K562 (cell line): ENCODE measurements around the gene PDGFC. TPM values are rescaled to one million over a fixed set of nuclear protein-coding genes. Genes with fewer than 3 reads are reported as not detected.

ENCODE experiments used
- ATAC-seq: fragments of 200-7000 bp; cut with Tn5 transposase; 3 replicates; pipeline ENCODE4 v1.9.1; 2020; ENCODE audit warnings: moderate library complexity
- BruUV-seq: library from RNA; stranded (reverse); fragments of 400-500 nt; replicated peaks from 2 replicates; lab custom pipeline; 2021; lab: Mats Ljungman, UMichigan
- CTCF ChIA-PET: fragments of 300-600 bp; formaldehyde crosslinking; extraction: SDS; loops from one replicate; lab custom pipeline; 2021; ENCODE audit warnings: low intra/inter-chr PET ratio; lab: Yijun Ruan, JAX
- POLR2A ChIA-PET: fragments of 300-600, 350-650 bp; sonication (Branson Sonifier 250); formaldehyde crosslinking; extraction: SDS; loops from one replicate; lab custom pipeline; 2021; ENCODE audit warnings: antibody characterized with exemption, inconsistent platforms; lab: Yijun Ruan, JAX
- DNase-seq, 4 experiments: peaks; one replicate each; pipeline versions ENCODE4 v3.0.0 to v3.0.0-alpha.2; 2011 to 2018; ENCODE audit warnings: low spot score in 3 of 4, mixed read lengths in 3 of 4; ENCODE audit errors: extremely low read depth in 1 of 4
- FAIRE-seq: peaks from 2 replicates; lab custom pipeline; 2011; peaks lifted over from hg19 to GRCh38; lab: Jason Lieb, UNC
- H2AFZ ChIP-seq: 2 replicates; pipeline ENCODE4 v1.6.0; 2011; ENCODE audit warnings: low read depth, low read length, control low read depth, inconsistent platforms
- H3K27ac ChIP-seq: fragments of 200-600 bp; 3 replicates; pipeline ENCODE4 v1.8.0; 2011; ENCODE audit warnings: low read depth, mild to moderate bottlenecking, control low read depth, inconsistent platforms, low read length, moderate library complexity, mixed read lengths; ENCODE audit errors: extremely low read depth
- H3K27me3 ChIP-seq, 2 experiments: fragments of 300-600 bp in 1 of 2; 2 replicates in 1 of 2; 3 replicates in 1 of 2; pipeline versions ENCODE4 v1.6.0 to v1.8.0; 2011; ENCODE audit warnings: inconsistent platforms in 2 of 2, low read length in 2 of 2, mild to moderate bottlenecking in 1 of 2, mixed read lengths in 1 of 2, moderate library complexity in 1 of 2; ENCODE audit not compliant: control insufficient read depth in 2 of 2, insufficient read depth in 2 of 2
- H3K36me3 ChIP-seq: fragments of 300-600 bp; 3 replicates; pipeline ENCODE4 v1.8.0; 2011; ENCODE audit warnings: mild to moderate bottlenecking, low read length, inconsistent platforms; ENCODE audit not compliant: control insufficient read depth, insufficient read depth
- H3K4me1 ChIP-seq, 2 experiments: fragments of 200-600 bp in 1 of 2; replicated peaks in 1 of 2; 2 replicates in 1 of 2; 3 replicates in 1 of 2; pipeline versions ENCODE4 v1.5.1 to v1.8.0; 2011; ENCODE audit warnings: inconsistent platforms in 2 of 2, low read length in 2 of 2, mild to moderate bottlenecking in 1 of 2, mixed read lengths in 1 of 2, moderate library complexity in 1 of 2; ENCODE audit not compliant: control insufficient read depth in 2 of 2, insufficient read depth in 2 of 2
- H3K4me2 ChIP-seq: 2 replicates; pipeline ENCODE4 v1.6.1; 2011; ENCODE audit warnings: low read length, control low read depth, inconsistent platforms, mixed read lengths; ENCODE audit not compliant: insufficient read depth
- H3K4me3 ChIP-seq: fragments of 200-600 bp; sonication (generic), shearing (Covaris generic); 2 replicates; pipeline ENCODE4 v1.5.1; 2016; ENCODE audit warnings: control low read depth, inconsistent platforms
- H3K79me2 ChIP-seq: fragments of 200-600 bp; 3 replicates; pipeline ENCODE4 v1.8.0; 2011; ENCODE audit warnings: low read length, inconsistent platforms; ENCODE audit not compliant: control insufficient read depth, insufficient read depth
- H3K9ac ChIP-seq, 2 experiments: 2 replicates each; pipeline versions ENCODE4 v1.6.0 to v1.6.1; 2011; ENCODE audit warnings: low read depth in 2 of 2, low read length in 2 of 2, control low read depth in 1 of 2, inconsistent platforms in 1 of 2, mild to moderate bottlenecking in 1 of 2, mixed read lengths in 1 of 2; ENCODE audit not compliant: insufficient read depth in 1 of 2
- H3K9me1 ChIP-seq: one replicate; pipeline ENCODE4 v1.6.0; 2011; ENCODE audit warnings: inconsistent platforms, mild to moderate bottlenecking, low read length, moderate library complexity; ENCODE audit not compliant: control insufficient read depth, insufficient read depth
- H3K9me3 ChIP-seq: replicated peaks from 2 replicates; pipeline ENCODE4 v1.5.1; 2011; ENCODE audit warnings: low read depth, low read length, inconsistent platforms; ENCODE audit not compliant: control insufficient read depth, insufficient read depth
- H4K20me1 ChIP-seq: replicated peaks from 2 replicates; pipeline ENCODE4 v1.6.1; 2011; ENCODE audit warnings: low read length, inconsistent platforms, mixed read lengths; ENCODE audit not compliant: control insufficient read depth, insufficient read depth
- ADNP ChIP-seq: fragments of 200-800 bp; sonication (Bioruptor generic); IDR thresholded peaks from 2 replicates; pipeline ENCODE4 v1.6.1; 2016; ENCODE audit warnings: missing genetic modification characterization, missing compliant biosample characterization
- BHLHE40 ChIP-seq: IDR thresholded peaks from 2 replicates; pipeline ENCODE4 v1.6.1; 2011; ENCODE audit warnings: low read length, improper control_type of control experiment
- BRD4 ChIP-seq: fragments of 200-600 bp; sonication (generic); IDR thresholded peaks from 2 replicates; pipeline ENCODE4 v1.6.1; 2017; ENCODE audit warnings: inconsistent platforms
- DLX4 ChIP-seq: fragments of 250-450 bp; sonication (Bioruptor Pico); IDR thresholded peaks from 2 replicates; pipeline ENCODE4 v1.6.1; 2021; ENCODE audit warnings: mild to moderate bottlenecking
- HOMEZ ChIP-seq: fragments of 250-450 bp; sonication (Bioruptor Pico); IDR thresholded peaks from 2 replicates; pipeline ENCODE4 v1.4.0; 2020; ENCODE audit warnings: mild to moderate bottlenecking, moderate library complexity
- KAT8 ChIP-seq: fragments of 450-650 bp; IDR thresholded peaks from 2 replicates; pipeline ENCODE4 v1.6.1; 2016; ENCODE audit warnings: low read depth, mild to moderate bottlenecking
- NEUROD1 ChIP-seq: fragments of 150-350 bp; IDR thresholded peaks from 2 replicates; pipeline ENCODE4 v1.6.1; 2014; ENCODE audit warnings: borderline replicate concordance, low read length, low read depth; ENCODE audit not compliant: partially characterized antibody
- OTX1 ChIP-seq: fragments of 450-650 bp; formaldehyde crosslinking; IDR thresholded peaks from 2 replicates; pipeline ENCODE4 v1.4.0; 2022; ENCODE audit warnings: mild to moderate bottlenecking
- PTRF ChIP-seq: fragments of 450-650 bp; IDR thresholded peaks from 2 replicates; pipeline ENCODE4 v1.6.1; 2016; ENCODE audit warnings: mild to moderate bottlenecking, missing genetic modification characterization, missing compliant biosample characterization
- RBM22 ChIP-seq: fragments of 200-400 bp; formaldehyde crosslinking; IDR thresholded peaks from 2 replicates; pipeline ENCODE4 v1.6.1; 2018; ENCODE audit warnings: low read length, low read depth; ENCODE audit not compliant: poor library complexity, severe bottlenecking
- ZNF280A ChIP-seq: fragments of 450-650 bp; IDR thresholded peaks from 2 replicates; pipeline ENCODE4 v1.6.1; 2018; ENCODE audit warnings: mild to moderate bottlenecking, low read depth; ENCODE audit not compliant: partially characterized antibody
- WGBS: fragments of 100-300 bp; shearing (Covaris generic); methylation state at CpG from one replicate; pipeline ENCODE4 v1.1.6; 2016; ENCODE audit warnings: low coverage, mixed read lengths; ENCODE audit not compliant: insufficient coverage; ENCODE audit errors: missing lambda C conversion rate; 5-methylcytosine and 5-hydroxymethylcytosine counted together
- in situ Hi-C: fragments of 300-500 bp; cut with MboI; formaldehyde crosslinking; loops from 4 replicates; pipeline ENCODE4 v1.15.0; 2018; ENCODE audit warnings: inconsistent platforms, mixed read lengths
- intact Hi-C: fragments of 100-400 bp; cut with micrococcal nuclease; formaldehyde crosslinking; loops from 2 replicates; pipeline ENCODE4 v1.14.2; 2022
- polyA plus RNA-seq, 8 experiments: library from polyadenylated mRNA; depleted of rRNA in 4 of 8; stranded (reverse) in 5 of 8; unstranded in 3 of 8; fragments of >200 nt; fragmentation: Nextera tagmentation in 2 of 8; fragmentation: Illumina TruSeq in 1 of 8; extraction: Ambion mirVana in 2 of 8; extraction: Trizol in 1 of 8; gene quantifications; 2 replicates each; pipeline versions ENCODE4 v1.2.1 to v1.2.3, GENCODE V29; 2011 to 2014; ENCODE audit warnings: inconsistent platforms in 1 of 8, missing spikeins in 1 of 8
- total RNA-seq, 7 experiments: library from RNA; depleted of rRNA in 6 of 7; stranded (reverse); fragments of >200 nt in 6 of 7; fragmentation: Illumina TruSeq in 2 of 7; extraction: Trizol in 2 of 7; gene quantifications; 2 replicates each; pipeline versions ENCODE4 v1.2.1 to v1.2.3, GENCODE V29; 2011 to 2021; ENCODE audit warnings: low replicate concordance in 1 of 7

Gene PDGFC
- total and polyA plus RNA-seq, 9 of the 15 experiments (the other 6 are each of a cell fraction or from before 2014, with no cell fraction given): not detected

GRCh38 chr4:156816360-156816755 lies 155.2 kb downstream of the PDGFC start:
- ATAC-seq (no peak), FAIRE-seq (no peak), DNase-seq (no peak)
- CTCF ChIA-PET: no interaction called here
- WGBS: 0% methylated on average over 2 of the region's 2 CpGs
- in situ Hi-C loops (no loop called here), intact Hi-C loops (no loop called here)
- Histone ChIP-seq H3K9me3 (no peaks in the 10 kb centered on the region), H4K20me1 (no peaks in the 10 kb centered on the region), H3K27me3 (no peaks in the 10 kb centered on the region), H3K9ac (no peak overlapping the region), H3K79me2 (no peaks in the 10 kb centered on the region), H2AFZ (no peak overlapping the region), H3K4me1 (no peaks in the 10 kb centered on the region), H3K4me3 (no peak overlapping the region), H3K4me2 (no peak overlapping the region), H3K36me3 (no peaks in the 10 kb centered on the region), H3K9me1 (no peaks in the 10 kb centered on the region), H3K27ac (no peak overlapping the region)
- no TSS peak for BruUV-seq
- TF ChIP-seq BRD4: no peak
- no peak for TF ChIP-seq PTRF (tag)
- TF ChIP-seq ADNP: no peak
- no peak for TF ChIP-seq ZNF280A
- TF ChIP-seq BHLHE40: no peak
- TF ChIP-seq NEUROD1: no peak
- TF ChIP-seq DLX4 (CRISPR knock-in tag): no peak
- TF ChIP-seq OTX1: no peak
- TF ChIP-seq RBM22: no peak
- TF ChIP-seq HOMEZ (CRISPR knock-in tag): no peak
- no peak for TF ChIP-seq KAT8
- POLR2A ChIA-PET: no interaction called here
